ENCODE measurements around the gene KCTD5.
"Not testable (repeated sequence)": the region's sequence is repeated elsewhere in the genome, so short reads cannot be mapped to it uniquely, and the experiment has no call there.

Gene KCTD5

GRCh38 chr16:2682209-2683021 is at the start of gene KCTD5:
Gene KCTD5, plus strand, starts transcription at chr16:2682523. Its CDS starts 26 bp downstream, at chr16:2682549.
- peak within 1 kb of the TSS; percentile 100 for H3K4me3 Mint-ChIP-seq
- H3K4me1 Mint-ChIP-seq = peaks cover 21% of the 10 kb centered on the region
- H3K9me3 Mint-ChIP-seq = no peaks in the 10 kb centered on the region
- peaks cover 3% of the 10 kb centered on the region for H3K36me3 Mint-ChIP-seq
- no peaks in the 10 kb centered on the region for H3K27me3 Mint-ChIP-seq
- peak within 1 kb of the TSS; percentile 98 for H3K27ac Mint-ChIP-seq

GRCh38 chr16:2639071-2639721 is 43.1 kb upstream of the KCTD5 start:
- not testable (repeated sequence) for H3K9me3 Mint-ChIP-seq, H3K36me3 Mint-ChIP-seq, H3K27me3 Mint-ChIP-seq, H3K4me1 Mint-ChIP-seq, H3K4me3 Mint-ChIP-seq, H3K27ac Mint-ChIP-seq

GRCh38 chr16:2639722-2640072 is 42.6 kb upstream of the KCTD5 start:
- not testable (repeated sequence) for H3K27me3 Mint-ChIP-seq, H3K36me3 Mint-ChIP-seq

GRCh38 chr16:2642561-2642960 is 39.8 kb upstream of the KCTD5 start:
- H3K27ac Mint-ChIP-seq, H3K9me3 Mint-ChIP-seq, H3K36me3 Mint-ChIP-seq, H3K27me3 Mint-ChIP-seq, H3K4me3 Mint-ChIP-seq, H3K4me1 Mint-ChIP-seq: not testable (repeated sequence)

More at GRCh38 chr16:2639722-2640072, 42.6 kb upstream of the KCTD5 start:
- H3K27ac Mint-ChIP-seq, H3K9me3 Mint-ChIP-seq, H3K4me3 Mint-ChIP-seq, H3K4me1 Mint-ChIP-seq: not testable (repeated sequence)

GRCh38 chr16:2644754-2645453 is 37.4 kb upstream of the KCTD5 start:
- not testable (repeated sequence) for H3K27me3 Mint-ChIP-seq, H3K27ac Mint-ChIP-seq, H3K4me1 Mint-ChIP-seq, H3K4me3 Mint-ChIP-seq, H3K36me3 Mint-ChIP-seq, H3K9me3 Mint-ChIP-seq

- H3K9me3 Mint-ChIP-seq, H3K27me3 Mint-ChIP-seq, H3K36me3 Mint-ChIP-seq, H3K27ac Mint-ChIP-seq, H3K4me1 Mint-ChIP-seq, H3K4me3 Mint-ChIP-seq: not testable (repeated sequence)
These were observed 31.0 kb upstream of the KCTD5 start for GRCh38 chr16:2651268-2651871.

- H3K4me3 Mint-ChIP-seq, H3K27me3 Mint-ChIP-seq, H3K27ac Mint-ChIP-seq, H3K36me3 Mint-ChIP-seq, H3K4me1 Mint-ChIP-seq, H3K9me3 Mint-ChIP-seq: not testable (repeated sequence)
These were observed 28.4 kb upstream of the KCTD5 start for GRCh38 chr16:2653915-2654314.

GRCh38 chr16:2654949-2655348 is 27.4 kb upstream of the KCTD5 start:
- H3K4me1 Mint-ChIP-seq, H3K36me3 Mint-ChIP-seq, H3K4me3 Mint-ChIP-seq, H3K9me3 Mint-ChIP-seq, H3K27me3 Mint-ChIP-seq, H3K27ac Mint-ChIP-seq: not testable (repeated sequence)

GRCh38 chr16:2656985-2657384 is 25.3 kb upstream of the KCTD5 start:
- H3K36me3 Mint-ChIP-seq = no peaks in the 10 kb centered on the region
- no peaks in the 10 kb centered on the region for H3K9me3 Mint-ChIP-seq
- peaks cover 18% of the 10 kb centered on the region for H3K4me1 Mint-ChIP-seq
- H3K4me3 Mint-ChIP-seq = no peak overlapping the region
- no peak overlapping the region for H3K27ac Mint-ChIP-seq
- no peaks in the 10 kb centered on the region for H3K27me3 Mint-ChIP-seq

- not testable (repeated sequence) for H3K27me3 Mint-ChIP-seq, H3K9me3 Mint-ChIP-seq, H3K4me3 Mint-ChIP-seq, H3K27ac Mint-ChIP-seq, H3K36me3 Mint-ChIP-seq
- H3K4me1 Mint-ChIP-seq = peaks cover 22% of the 10 kb centered on the region
These were observed 24.5 kb upstream of the KCTD5 start for GRCh38 chr16:2657803-2658202.

GRCh38 chr16:2659560-2659959 is 22.8 kb upstream of the KCTD5 start:
- H3K27ac Mint-ChIP-seq, H3K9me3 Mint-ChIP-seq, H3K36me3 Mint-ChIP-seq, H3K27me3 Mint-ChIP-seq, H3K4me3 Mint-ChIP-seq: not testable (repeated sequence)
- H3K4me1 Mint-ChIP-seq = peaks cover 40% of the 10 kb centered on the region

- H3K9me3 Mint-ChIP-seq, H3K4me3 Mint-ChIP-seq, H3K36me3 Mint-ChIP-seq, H3K27me3 Mint-ChIP-seq: not testable (repeated sequence)
- Mint-ChIP-seq H3K27ac (peak overlapping the region; percentile 90), H3K4me1 (peaks cover 41% of the 10 kb centered on the region)
These were observed 22.2 kb upstream of the KCTD5 start for GRCh38 chr16:2660014-2660662.

- not testable (repeated sequence) for H3K36me3 Mint-ChIP-seq, H3K27me3 Mint-ChIP-seq, H3K9me3 Mint-ChIP-seq, H3K4me3 Mint-ChIP-seq
- H3K27ac Mint-ChIP-seq = peak overlapping the region; percentile 8
- H3K4me1 Mint-ChIP-seq = peaks cover 41% of the 10 kb centered on the region
These were observed 21.5 kb upstream of the KCTD5 start for GRCh38 chr16:2660755-2661373.

GRCh38 chr16:2663553-2664546 is 18.5 kb upstream of the KCTD5 start:
- Mint-ChIP-seq H3K36me3 (peaks cover 6% of the 10 kb centered on the region), H3K27me3 (no peaks in the 10 kb centered on the region), H3K27ac (peak overlapping the region; percentile 96), H3K4me3 (peak overlapping the region; percentile 67), H3K9me3 (no peaks in the 10 kb centered on the region), H3K4me1 (peaks cover 42% of the 10 kb centered on the region)
